ENCODE data around the gene FGB.
"Not testable (repeated sequence)": the region's sequence is repeated elsewhere in the genome, so short reads cannot be mapped to it uniquely, and the experiment has no call there.

Gene FGB

GRCh38 chr4:154566639-154567204 lies 3.9 kb downstream of the FGB start:
- no peak for DNase-seq

- DNase-seq: no peak
Observed at GRCh38 chr4:154569028-154569427, 6.2 kb downstream of the FGB start.

DNA sequence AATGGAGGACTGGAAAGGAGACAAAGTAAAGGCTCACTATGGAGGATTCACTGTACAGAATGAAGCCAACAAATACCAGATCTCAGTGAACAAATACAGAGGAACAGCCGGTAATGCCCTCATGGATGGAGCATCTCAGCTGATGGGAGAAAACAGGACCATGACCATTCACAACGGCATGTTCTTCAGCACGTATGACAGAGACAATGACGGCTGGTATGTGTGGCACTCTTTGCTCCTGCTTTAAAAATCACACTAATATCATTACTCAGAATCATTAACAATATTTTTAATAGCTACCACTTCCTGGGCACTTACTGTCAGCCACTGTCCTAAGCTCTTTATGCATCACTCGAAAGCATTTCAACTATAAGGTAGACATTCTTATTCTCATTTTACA lies 6.8 kb downstream of the FGB start:
- no peak for DNase-seq

- no peak for DNase-seq
Observed at GRCh38 chr4:154573190-154573870, 10.5 kb downstream of the FGB start.

GRCh38 chr4:154574311-154574710 lies 11.5 kb downstream of the FGB start:
- no peak for DNase-seq

DNA sequence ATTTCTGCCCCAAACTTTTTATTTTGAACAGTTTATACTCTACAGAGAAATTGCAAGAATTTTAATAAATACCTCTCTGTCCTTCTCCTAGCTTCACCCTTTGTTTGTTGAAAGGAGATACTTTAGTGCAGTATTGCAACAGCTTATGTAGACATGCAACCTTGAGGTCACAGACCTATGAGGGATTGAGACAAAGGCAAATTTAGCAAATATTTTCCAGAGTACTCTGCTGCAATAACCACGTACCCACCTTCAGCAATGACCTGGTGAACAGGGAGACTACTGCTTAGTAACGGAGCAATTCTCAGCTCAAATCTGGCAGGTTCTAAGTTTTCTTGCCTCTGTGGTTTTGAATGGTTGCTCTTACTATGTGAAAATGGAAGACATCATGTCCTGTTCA lies 14.5 kb downstream of the FGB start:
- no peak for DNase-seq

- no peak for DNase-seq
Observed at GRCh38 chr4:154578919-154579318, 16.1 kb downstream of the FGB start.

GRCh38 chr4:154579927-154580326 lies 17.1 kb downstream of the FGB start:
- DNase-seq: no peak

GRCh38 chr4:154582723-154583122 lies 19.9 kb downstream of the FGB start:
- DNase-seq: no peak

- no peak for DNase-seq
Observed at GRCh38 chr4:154583230-154583629, 20.4 kb downstream of the FGB start.

DNA sequence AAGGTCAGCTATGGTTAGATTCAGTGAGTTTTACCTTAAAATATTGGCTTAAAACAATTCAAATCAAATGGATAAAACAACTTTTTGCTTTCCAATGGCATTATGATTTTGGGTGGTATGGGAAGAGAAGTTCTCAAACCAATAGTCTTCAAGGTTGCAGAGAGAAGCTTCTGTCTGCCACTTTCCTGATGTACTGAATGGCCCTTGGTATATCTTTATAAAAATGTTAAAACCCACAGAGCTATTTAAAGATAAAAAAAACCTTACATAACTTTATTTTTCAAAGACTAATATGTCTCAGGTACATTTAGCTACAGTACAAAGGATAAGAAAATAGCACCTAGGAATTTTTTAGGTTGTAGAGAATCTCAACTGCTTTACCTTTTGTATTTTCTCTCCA lies 20.9 kb downstream of the FGB start:
- no peak for DNase-seq

DNA sequence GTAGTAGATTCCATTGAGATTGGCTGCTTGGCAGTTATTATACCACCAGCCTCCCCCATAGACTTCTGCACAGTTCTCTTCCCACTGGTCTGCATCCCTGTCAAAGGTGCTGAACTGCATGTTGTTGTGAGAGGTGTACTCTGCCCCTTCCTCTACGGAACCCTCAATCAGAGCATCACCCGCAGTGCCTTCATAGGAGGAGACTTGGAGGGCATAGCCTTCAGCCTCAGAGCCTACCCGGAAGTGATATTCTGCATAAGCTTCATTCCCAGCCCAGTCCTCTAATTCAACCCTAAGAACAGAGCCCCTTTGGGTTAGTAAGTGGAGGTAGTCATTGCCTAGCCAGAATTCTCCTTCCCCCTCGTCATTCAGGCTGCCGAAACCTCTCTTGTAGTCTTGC lies 21.4 kb downstream of the FGB start:
- DNase-seq: no peak

GRCh38 chr4:154585369-154586018 lies 22.7 kb downstream of the FGB start:
- no peak for DNase-seq

DNA sequence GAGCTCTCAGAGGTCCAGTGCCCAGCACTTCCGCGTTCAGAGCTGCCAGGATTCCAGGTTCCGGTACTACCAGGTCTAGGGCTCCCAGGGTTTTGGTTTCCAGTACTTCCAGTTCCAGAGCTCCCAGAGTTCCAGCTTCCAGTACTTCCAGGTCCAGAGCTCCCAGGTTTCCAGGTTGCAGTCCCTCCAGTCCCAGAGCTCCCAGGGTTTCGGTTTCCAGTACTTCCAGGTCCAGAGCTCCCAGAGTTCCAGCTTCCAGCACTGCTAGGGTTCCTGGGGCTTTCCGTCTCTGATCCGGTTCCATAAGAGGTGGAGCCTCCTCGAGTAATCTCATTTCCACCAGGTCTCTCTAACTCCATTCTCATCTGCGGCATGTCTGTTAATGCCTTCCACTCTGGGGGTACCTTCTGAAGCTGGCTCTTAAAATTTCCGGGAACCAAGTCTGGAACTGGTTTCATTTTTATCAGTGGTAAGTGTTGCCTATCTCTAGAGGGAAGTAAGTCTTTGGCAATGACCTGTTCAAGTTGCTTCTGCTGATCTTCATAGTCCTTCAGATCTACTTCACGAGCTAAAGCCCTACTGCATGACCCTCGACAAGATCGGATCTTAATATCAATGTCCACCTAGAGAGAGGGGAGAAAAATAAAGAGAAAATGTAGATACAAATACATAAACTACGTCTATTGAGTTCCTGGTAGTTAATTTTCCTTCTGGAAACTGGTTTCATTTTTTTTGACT lies 23.7 kb downstream of the FGB start:
- DNase-seq: no peak

DNA sequence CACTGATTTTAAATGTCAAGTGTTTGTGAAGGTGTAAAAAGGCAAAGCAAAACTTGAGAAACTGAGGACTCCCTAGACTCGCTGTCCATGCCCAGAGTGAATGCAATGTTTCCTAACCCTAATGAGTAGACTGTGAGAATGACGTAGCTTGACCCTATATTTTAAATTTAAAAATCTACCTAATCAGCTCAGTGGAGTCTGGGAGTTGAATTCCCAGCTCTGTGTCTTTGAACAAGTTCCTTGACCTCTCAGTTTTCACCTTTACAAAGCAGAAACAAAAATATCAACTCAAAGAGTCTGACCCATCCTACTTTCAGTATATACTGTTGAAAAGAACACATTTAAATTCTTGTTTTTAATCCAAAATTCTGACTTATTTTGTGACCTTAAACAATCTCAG lies 25.4 kb downstream of the FGB start:
- DNase-seq: no peak

GRCh38 chr4:154589296-154590197 lies 26.7 kb downstream of the FGB start:
- DNase-seq: no peak

DNA sequence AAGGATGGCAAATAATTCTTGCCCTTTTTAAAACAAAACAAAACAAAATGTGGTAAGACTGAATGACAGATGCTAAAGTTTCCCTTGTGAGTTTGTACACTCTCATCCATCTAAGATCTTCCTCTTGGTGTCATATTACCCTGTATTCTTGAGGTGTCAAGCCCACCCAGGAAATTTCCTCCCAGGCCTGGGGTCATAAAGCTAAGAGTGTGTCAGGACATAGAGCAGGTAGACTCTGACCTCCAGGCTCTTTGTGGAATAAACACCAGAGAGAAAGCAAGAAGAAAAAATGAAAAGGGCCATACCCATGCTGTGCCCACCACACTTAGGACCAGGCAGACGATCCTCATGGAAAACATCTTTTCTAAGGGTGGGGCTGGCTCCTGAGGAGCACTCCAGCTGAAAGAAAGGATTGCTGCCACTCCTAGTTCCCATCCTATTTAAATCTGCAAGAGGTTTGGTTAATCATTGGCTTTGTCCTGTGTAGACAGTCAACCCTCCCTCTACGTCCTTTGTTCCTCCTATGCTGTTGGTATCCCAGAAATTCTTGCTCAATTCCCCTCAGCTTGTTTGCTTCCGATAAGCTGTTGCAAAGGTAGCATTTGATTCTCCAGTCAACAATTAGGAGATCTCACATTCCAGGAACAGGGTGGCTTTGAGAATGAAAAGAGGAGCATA lies 27.7 kb downstream of the FGB start, which contains the start of gene FGA:
FGA (minus strand) TSS at position 414 of the 678 bp plus-strand sequence; CDS start at position 359, 55 bp downstream.
- no peak for DNase-seq

GRCh38 chr4:154591890-154592289 lies 29.1 kb downstream of the FGB start:
- DNase-seq: no peak

- DNase-seq: no peak
Observed at GRCh38 chr4:154593868-154594267, 31.1 kb downstream of the FGB start.

DNA sequence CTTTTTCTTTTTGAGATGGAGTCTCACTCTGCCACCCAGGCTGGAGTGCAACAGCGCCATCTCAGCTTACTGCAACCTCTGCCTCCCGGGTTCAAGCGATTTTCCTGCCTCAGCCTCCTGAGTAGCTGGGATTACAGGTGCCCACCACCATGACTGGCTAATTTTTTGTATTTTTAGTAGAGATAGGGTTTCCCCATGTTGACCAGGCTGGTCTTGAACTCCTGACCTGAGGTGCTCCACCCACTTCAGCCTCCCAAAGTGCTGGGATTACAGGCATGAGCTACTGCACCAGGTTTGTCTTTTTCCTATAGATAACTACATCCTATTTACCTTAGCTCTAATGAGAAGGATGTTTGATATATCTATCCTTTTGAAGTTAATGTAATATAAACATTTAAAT lies 31.5 kb downstream of the FGB start:
- DNase-seq: not testable (repeated sequence)

DNA sequence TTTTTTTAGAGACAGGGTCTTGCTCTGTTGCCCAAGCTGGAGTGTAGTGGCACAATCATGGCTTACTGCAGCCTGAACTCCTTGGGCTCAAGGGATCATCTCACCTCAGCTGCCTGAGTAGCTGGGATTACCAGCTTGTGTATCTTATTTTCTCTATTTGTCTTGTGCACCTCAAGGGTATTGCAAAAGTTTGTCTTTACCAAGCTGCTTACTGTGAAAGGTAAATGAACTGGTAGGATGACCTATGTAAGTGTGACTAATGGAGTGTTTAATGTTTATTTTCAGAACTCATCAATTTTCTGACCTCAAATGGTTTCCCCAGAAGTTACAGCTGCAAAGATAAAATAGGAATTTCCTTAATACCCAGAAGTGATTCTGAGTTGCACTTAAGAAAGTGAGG lies 33.0 kb downstream of the FGB start:
- DNase-seq: no peak

DNA sequence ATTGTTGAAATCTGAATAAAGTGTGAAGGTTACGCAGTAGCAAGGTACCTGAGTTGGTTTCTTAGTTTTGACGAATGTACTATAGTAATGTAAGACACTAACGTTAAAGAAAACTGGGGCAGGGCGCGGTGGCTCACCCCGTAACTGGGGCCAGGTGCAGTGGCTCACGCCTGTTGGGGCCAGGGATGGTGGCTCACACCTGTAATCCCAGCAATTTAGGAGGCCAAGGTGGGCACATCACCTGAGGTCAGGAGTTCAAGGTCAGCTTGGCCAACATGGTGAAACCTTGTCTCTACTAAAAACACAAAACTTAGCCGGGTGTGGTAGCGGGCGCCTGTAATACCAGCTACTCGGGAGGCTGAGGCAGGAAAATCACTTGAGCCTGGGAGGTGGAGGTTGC lies 34.5 kb downstream of the FGB start:
- not testable (repeated sequence) for DNase-seq

All from activated CD4-positive, alpha-beta T cell treated with anti-CD3 and anti-CD28 coated beads, Interleukin-10, Interleukin-2, amounts not matched to agents 100 ng/mL and 50 ng/mL, durations not matched to agents 16 hours and 8 hours (primary cell).